GM18507 (cell line): Measurements from ENCODE around the gene FBXL13.
"Not testable (repeated sequence)": the region's sequence is repeated elsewhere in the genome, so short reads cannot be mapped to it uniquely, and the experiment has no call there.

ENCODE experiments used
- DNase-seq: peaks from one replicate; pipeline ENCODE4 v3.0.0; 2011; ENCODE audit warnings: low read depth; ENCODE audit not compliant: insufficient read length; ENCODE audit errors: extremely low spot score
- FAIRE-seq: peaks from 2 replicates; lab custom pipeline; 2011; peaks lifted over from hg19 to GRCh38; lab: Jason Lieb, UNC

The FBXL13 gene

GRCh38 chr7:102991077-102991539 lies 83.5 kb downstream of the FBXL13 start:
- no peak for FAIRE-seq
- DNase-seq: no peak

- DNase-seq (no peak), FAIRE-seq (no peak)
Observed at GRCh38 chr7:102990642-102991041, 84.0 kb downstream of the FBXL13 start.

GRCh38 chr7:102988631-102989560 lies 85.7 kb downstream of the FBXL13 start:
- no peak for DNase-seq
- FAIRE-seq: no peak

- FAIRE-seq (no peak), DNase-seq (no peak)
Observed at GRCh38 chr7:102988088-102988487, 86.5 kb downstream of the FBXL13 start.

- FAIRE-seq: no peak
- no peak for DNase-seq
Observed at GRCh38 chr7:102985176-102985783, 89.3 kb downstream of the FBXL13 start.

- FAIRE-seq (no peak), DNase-seq (no peak)
Observed at GRCh38 chr7:102983602-102984001, 91.0 kb downstream of the FBXL13 start.

GRCh38 chr7:102982235-102982634 lies 92.4 kb downstream of the FBXL13 start:
- DNase-seq (no peak), FAIRE-seq (no peak)

- DNase-seq: no peak
- no peak for FAIRE-seq
Observed at GRCh38 chr7:102981451-102981850, 93.1 kb downstream of the FBXL13 start.

- no peak for FAIRE-seq
- DNase-seq: no peak
Observed at GRCh38 chr7:102979670-102980069, 94.9 kb downstream of the FBXL13 start.

GRCh38 chr7:102978284-102978683 lies 96.3 kb downstream of the FBXL13 start:
- FAIRE-seq (no peak), DNase-seq (no peak)

- FAIRE-seq: not testable (repeated sequence)
Observed at GRCh38 chr7:102977586-102977985, 97.0 kb downstream of the FBXL13 start.

GRCh38 chr7:102976493-102976892 lies 98.1 kb downstream of the FBXL13 start:
- FAIRE-seq (no peak), DNase-seq (no peak)

More at GRCh38 chr7:102977586-102977985, 97.0 kb downstream of the FBXL13 start:
- not testable (repeated sequence) for DNase-seq

GRCh38 chr7:102975854-102976253 lies 98.7 kb downstream of the FBXL13 start:
- DNase-seq: no peak
- FAIRE-seq: no peak

GRCh38 chr7:102974366-102975236 lies 100.0 kb downstream of the FBXL13 start:
- FAIRE-seq: no peak
- DNase-seq: no peak

- FAIRE-seq: no peak
- DNase-seq: no peak
Observed at GRCh38 chr7:102973096-102973802, 101.3 kb downstream of the FBXL13 start.

GRCh38 chr7:102967798-102968197 lies 106.8 kb downstream of the FBXL13 start:
- FAIRE-seq: no peak
- DNase-seq: no peak

GRCh38 chr7:102966465-102966864 lies 108.1 kb downstream of the FBXL13 start:
- DNase-seq: no peak
- no peak for FAIRE-seq

- DNase-seq, FAIRE-seq: not testable (repeated sequence)
Observed at GRCh38 chr7:102961993-102962392, 112.6 kb downstream of the FBXL13 start.

- not testable (repeated sequence) for FAIRE-seq, DNase-seq
Observed at GRCh38 chr7:102958004-102958403, 116.6 kb downstream of the FBXL13 start.
